GM19328 (cell line): Measurements from ENCODE around the gene DNMT3A.
A peak's percentile ranks its signal among the peaks of the same experiment; 100 is the strongest.

Experiments used
- ATAC-seq: cut with Tn5 transposase; IDR thresholded peaks from one replicate; pipeline ENCODE4 v1.9.1; 2021; ENCODE audit warnings: mild to moderate bottlenecking, moderate library complexity; ENCODE audit not compliant: unreplicated experiment

Gene DNMT3A

GRCh38 chr2:25341753-25342371 lies at the start of gene DNMT3A:
Gene DNMT3A, minus strand, starts transcription at chr2:25341925. Its CDS starts 27,941 bp downstream, at chr2:25313984.
- ATAC-seq = peak; percentile 33

DNA sequence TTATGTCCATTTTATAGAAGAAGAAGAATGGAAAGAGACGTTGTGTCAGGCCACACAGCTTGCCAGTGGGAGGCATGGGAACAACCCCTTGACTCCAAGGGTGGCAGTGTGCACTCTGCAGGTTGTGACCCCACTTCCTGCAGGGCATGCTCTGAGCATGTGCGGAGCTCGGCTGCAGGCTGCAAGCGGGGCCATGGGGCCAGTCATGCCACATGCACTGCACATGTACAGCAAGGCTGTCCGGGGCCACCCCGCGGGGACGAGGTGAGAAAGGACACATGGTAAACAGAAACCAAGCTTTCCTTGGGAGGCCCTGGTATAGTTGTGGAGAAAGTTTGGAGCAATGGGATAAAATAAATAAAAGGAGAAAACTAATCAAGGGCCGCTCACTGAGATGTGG lies 47.4 kb upstream of the DNMT3A start:
- no peak for ATAC-seq

- ATAC-seq = no peak
Observed at GRCh38 chr2:25388491-25388890, 46.8 kb upstream of the DNMT3A start.

DNA sequence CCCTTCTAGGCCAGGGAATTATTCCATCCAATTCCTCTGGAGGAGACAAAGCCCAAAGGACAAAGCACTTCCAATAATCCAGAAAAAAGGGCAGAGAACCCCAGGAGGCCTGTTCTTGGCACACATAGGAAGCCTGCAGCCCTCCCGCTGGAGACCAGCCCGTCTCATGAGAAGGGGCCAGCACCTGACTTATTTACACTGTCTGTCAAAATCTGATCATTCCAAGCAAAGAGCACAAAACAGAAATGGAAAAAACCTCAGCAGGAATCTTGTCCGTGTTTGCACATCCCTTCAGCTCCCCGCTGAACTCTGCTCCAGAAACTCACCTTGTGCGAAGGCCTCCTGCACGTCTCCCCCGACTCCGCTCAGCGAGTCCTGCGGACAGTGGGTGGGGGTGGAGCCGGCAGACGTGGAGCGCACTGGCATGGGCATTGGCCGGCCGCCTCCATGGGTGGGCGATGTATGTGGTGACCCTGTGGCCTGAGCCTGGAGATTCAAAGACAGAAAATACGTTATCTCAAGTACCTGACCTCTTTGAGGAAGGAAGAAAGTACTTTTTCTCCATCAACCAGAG lies 46.2 kb upstream of the DNMT3A start:
- no peak for ATAC-seq

DNA sequence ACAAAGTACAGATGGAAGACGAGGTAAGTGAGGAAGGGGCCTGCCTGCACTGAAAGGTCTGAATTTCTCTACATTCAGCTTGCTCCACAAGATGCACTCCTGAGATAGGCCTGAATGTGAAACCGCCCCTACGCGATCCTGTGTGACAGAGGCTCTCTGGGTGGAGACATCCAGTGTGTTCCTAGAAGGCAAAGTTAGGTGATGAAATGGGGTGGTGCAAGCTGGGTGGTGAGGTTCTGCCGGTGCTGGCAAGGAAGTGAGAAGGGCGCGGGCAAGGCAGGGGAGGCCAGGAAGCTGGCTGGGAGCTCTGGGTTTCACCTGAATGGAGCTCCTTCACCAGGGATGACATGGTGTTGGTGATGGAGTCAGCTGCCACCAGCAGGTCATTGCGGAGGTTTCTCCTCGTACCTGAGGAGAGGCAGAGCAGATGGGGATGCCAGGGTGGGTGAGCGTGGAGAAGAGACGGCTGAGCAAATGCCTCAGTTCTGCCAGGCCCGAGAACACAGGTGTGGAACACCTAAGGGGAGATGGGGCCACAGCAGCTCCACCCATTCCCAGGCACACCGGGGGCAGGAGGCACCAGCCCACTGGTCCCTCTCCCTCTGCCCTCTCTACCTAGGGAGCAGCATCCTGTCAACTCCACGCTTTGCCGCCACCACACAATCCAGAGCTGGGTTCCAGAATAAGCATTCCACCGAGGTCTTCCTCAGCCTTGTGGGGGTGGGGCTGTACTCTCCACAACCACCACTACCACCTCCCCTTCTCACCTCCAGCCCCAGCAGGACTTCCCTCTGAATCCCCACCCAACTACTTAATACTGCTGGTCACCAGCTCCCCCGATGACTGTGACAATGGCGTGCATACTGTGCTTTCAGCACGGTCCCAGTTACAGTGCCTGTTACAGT lies 45.5 kb upstream of the DNMT3A start:
- ATAC-seq = no peak

- ATAC-seq = no peak
Observed at GRCh38 chr2:25385910-25386309, 44.2 kb upstream of the DNMT3A start.

GRCh38 chr2:25383806-25384205 lies 42.1 kb upstream of the DNMT3A start:
- no peak for ATAC-seq

DNA sequence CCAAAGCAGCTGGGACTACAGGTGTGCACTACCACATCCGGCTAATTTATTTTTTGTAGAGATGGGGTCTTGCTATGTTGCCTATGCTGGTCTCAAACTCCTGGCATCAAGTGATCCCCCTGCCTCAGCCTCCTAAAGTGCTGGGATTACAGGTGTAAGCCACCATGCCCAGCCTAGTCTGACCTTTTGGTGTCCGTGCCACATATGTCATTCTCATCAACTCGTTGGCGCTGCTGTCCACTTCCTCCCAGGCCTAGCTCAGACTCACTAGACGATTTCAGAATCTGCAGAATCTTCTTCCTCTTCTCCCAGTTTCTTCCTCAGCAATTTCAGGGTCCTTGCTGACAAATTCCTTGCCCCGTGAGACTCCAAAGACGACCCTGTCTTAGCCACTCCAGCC lies 39.8 kb upstream of the DNMT3A start:
- ATAC-seq = no peak

DNA sequence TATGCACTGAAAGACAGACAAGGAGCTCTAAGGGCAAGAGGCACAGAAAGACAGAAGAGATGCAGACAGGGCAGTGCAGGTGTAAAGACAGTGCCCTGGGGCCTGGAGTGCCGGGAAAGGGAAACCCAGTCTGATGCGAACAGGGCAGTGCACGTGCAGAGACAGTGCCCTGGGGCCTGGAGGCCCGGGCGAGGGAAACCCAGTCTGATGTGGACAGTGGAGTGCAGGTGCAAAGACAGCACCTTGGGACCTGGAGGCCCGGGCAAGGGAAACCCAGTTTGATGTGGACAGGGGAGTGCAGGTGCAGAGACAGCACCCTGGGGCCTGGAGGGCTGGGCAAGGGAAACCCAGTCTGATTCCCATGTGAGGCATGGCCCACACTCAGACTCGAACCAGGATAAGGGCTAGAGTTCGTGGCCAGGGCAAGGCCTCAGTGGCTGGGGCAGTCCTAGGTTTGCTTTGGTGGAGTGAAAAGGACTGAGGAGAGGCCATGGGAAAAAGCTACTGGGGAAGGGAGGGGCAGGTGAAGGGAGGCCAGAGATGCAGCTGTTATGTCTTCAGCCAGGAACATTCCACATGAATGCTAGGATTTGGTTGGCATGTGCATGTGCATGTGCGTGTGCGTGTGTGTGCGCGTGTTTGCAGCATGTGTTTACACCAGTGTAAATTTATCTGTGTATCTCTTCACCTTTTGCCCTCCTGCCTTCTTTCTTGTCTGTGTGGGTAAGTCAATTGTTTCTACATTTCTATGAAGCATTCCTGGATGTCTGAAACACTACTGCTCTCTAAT lies 39.1 kb upstream of the DNMT3A start:
- no peak for ATAC-seq

GRCh38 chr2:25380023-25380422 lies 38.3 kb upstream of the DNMT3A start:
- ATAC-seq = no peak

- no peak for ATAC-seq
Observed at GRCh38 chr2:25379535-25379934, 37.8 kb upstream of the DNMT3A start.

DNA sequence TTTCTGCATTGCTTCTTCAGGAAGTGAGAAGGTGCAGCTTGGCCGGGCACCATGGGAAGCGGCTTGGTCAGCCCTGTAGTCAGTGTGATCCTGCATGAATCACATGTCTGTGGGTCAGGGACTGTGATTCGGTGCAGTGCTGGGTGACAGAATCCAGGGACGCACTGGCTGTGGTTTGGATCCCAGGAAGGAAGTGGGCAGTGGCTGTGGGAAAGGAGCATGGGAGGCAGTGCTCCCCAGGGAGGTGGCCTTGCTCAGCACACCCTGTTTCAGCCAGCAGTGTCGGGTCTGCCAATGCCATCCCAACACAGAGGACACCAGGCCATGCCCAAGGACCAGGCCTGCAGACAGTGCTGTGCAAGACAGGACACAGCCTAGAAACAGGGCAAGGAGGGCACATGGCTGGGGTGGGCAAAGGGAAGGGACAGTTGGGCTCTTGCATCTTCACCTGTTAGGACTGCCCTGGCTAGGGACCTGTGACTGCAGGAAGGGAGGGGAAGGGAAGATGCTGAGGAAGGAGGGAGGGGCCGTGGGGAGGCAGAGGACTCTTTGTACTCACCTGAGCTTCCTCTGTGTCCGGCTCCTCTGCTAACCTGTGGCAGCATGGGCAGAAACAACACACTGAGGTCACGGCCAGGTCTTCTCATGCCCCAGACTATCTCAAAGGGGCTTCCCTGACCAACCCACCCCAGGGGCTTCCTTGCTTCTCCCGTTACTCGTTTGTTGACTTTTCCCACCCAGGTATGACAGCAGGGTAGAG lies 37.2 kb upstream of the DNMT3A start:
- no peak for ATAC-seq

- no peak for ATAC-seq
Observed at GRCh38 chr2:25377822-25378421, 36.2 kb upstream of the DNMT3A start.

GRCh38 chr2:25376750-25377621 lies 35.3 kb upstream of the DNMT3A start:
- peak; percentile 96 for ATAC-seq

- no peak for ATAC-seq
Observed at GRCh38 chr2:25375989-25376545, 34.3 kb upstream of the DNMT3A start.

DNA sequence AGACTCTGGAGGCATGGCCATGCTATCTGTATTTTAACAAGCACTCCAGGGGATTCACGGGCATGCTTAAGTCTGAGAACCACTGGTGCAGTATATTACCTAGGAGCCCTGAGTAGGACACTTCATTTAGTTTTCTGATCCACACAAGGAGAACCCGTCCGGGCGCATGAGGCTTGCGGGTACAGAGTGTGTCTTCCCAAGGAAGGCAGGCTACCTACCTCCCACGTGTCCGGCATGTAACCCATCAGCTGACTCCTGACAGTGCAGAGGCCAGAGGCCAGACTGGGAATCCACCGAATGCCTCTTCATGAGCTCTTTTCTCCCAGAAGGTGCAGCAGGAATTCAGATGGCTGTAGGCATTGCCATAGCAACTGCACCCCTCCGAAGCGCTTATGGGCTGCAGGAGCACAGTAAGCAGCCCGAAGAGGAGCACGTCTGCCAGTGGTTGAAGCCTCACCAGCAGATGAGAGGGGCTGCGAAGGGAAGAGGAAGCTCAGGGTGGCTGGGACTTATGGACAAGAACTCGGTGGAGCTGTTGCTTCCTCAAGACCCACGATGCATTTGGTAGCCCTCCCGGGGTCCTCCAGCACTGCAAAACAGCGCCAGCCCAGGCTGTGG lies 33.8 kb upstream of the DNMT3A start:
- no peak for ATAC-seq

- ATAC-seq = no peak
Observed at GRCh38 chr2:25374827-25375226, 33.1 kb upstream of the DNMT3A start.

- no peak for ATAC-seq
Observed at GRCh38 chr2:25374411-25374810, 32.7 kb upstream of the DNMT3A start.
